ENCODE data around the gene BCL11B.

Gene BCL11B

GRCh38 chr14:99129998-99130397 lies 142.0 kb downstream of the BCL11B start:
- DNase-seq: no peak

GRCh38 chr14:99129211-99129696 lies 142.7 kb downstream of the BCL11B start:
- no peak for DNase-seq

- no peak for DNase-seq
Observed at GRCh38 chr14:99128185-99128584, 143.8 kb downstream of the BCL11B start.

GRCh38 chr14:99127651-99128167 lies 144.3 kb downstream of the BCL11B start:
- DNase-seq: no peak

- DNase-seq: no peak
Observed at GRCh38 chr14:99125616-99126431, 146.2 kb downstream of the BCL11B start.

DNA sequence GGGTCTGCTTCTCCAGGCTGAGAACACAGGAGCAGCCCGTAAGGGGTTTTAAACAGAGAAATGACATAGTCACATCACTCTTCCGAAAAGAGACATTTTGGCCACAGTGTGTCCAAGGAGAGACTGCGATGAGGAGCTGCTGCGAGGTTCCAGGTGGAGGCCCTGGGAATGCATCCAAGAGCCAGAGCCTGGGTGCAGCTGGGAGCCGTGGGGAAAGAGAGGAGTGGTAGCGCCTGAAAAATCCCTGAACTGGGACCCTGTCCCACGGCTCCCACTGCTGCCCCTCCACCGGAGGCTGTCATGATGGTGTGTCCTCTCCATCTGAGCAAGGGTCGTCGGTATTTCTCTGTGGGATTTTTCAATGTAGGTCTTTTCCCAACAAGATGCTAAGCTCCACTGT lies 146.9 kb downstream of the BCL11B start:
- DNase-seq: no peak

- DNase-seq: no peak
Observed at GRCh38 chr14:99124482-99125105, 147.4 kb downstream of the BCL11B start.

DNA sequence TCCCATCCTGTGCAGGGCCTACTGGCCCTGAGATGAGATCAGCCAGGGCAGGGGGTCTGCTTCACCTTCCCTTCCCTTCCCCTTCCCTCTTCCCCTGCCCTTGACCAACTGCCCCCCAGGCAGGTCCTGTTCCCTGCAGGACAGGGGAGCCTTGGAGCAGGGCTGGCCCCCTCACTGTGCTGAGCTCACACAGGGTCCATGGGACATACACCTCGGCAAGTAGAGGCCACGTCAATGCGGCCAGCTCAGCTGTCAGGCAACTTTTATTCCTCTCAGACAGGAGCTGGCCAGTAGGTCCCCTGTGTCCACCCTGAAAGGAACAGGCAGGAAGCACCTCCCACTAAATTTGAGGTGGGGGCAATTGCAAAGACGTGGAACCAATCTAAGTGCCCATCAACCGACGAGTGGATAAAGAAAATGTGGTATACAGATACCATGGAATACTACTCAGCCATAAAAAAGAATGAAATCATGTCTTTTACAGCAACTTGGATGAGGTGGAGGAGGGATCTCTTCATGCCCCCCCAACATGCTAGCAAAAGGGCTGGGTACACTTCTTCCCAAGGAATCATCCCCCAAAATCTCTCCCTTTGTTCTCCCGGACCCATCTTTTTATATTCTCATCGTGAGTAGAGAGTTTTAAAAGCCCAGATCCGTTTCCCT lies 148.7 kb downstream of the BCL11B start:
- DNase-seq: no peak

DNA sequence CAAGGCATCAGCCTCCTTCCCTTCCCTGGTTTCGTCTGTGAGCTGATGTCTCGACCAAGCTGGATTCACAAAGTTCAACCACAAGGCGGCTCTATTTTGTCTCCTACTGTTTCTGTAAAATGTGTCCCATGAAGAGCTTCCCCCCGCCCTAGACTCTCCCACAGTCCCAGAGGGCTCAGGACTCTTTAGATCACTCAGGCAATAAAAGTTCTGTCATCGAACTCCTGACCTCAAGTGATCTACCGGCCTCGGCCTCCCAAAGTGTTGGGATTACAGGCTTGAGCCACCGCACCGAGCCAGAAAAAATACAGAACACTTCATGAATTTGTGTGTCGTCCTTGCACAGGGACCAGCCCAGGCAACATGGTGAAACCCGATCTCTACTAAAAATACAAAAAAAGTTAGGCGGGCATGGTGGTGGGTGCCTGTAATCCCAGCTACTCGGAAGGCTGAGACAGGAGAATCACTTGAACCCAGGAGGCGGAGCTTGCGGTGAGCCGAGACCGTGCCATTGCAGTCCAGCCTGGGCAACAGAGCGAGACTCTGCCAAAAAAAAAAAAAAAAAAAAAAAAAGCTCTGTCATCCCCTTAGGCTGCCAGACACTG lies 149.4 kb downstream of the BCL11B start:
- no peak for DNase-seq

GRCh38 chr14:99121319-99121875 lies 150.6 kb downstream of the BCL11B start:
- no peak for DNase-seq

DNA sequence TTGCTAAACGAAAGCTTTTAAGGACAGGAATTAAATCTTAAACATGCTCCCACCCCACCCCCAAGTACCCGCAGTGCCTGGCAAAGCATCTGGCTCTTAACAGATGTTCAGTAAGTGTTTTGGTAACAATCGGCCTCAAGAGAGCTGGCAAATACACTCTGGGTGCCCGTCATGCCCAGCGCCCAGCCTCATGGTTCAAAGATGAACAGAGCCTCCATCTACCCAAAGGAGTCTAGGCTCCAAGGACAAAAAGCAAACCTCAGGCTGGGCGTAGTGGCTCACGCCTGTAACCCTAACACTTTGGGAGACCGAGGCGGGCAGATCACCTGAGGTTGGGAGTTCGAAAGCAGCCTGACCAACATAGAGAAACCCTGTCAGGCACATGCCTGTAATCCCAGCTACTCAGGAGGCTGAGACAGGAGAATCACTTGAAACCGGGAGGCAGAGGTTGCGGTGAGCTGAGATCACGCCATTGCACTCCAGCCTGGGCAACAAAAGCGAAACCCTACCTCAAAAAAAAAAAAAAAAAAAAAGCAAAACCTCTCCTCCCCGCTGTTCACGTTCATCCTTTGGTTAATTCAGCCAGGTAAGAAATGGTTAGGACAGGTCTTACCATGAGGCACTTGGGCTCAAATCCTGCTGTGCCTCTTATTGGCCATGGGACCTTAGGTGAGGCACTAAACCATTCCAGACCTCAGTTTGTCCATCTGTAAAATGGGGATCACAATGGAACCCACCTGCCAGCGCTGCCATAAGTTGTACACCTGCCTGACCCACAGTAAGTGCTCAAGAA lies 151.3 kb downstream of the BCL11B start:
- DNase-seq: no peak

DNA sequence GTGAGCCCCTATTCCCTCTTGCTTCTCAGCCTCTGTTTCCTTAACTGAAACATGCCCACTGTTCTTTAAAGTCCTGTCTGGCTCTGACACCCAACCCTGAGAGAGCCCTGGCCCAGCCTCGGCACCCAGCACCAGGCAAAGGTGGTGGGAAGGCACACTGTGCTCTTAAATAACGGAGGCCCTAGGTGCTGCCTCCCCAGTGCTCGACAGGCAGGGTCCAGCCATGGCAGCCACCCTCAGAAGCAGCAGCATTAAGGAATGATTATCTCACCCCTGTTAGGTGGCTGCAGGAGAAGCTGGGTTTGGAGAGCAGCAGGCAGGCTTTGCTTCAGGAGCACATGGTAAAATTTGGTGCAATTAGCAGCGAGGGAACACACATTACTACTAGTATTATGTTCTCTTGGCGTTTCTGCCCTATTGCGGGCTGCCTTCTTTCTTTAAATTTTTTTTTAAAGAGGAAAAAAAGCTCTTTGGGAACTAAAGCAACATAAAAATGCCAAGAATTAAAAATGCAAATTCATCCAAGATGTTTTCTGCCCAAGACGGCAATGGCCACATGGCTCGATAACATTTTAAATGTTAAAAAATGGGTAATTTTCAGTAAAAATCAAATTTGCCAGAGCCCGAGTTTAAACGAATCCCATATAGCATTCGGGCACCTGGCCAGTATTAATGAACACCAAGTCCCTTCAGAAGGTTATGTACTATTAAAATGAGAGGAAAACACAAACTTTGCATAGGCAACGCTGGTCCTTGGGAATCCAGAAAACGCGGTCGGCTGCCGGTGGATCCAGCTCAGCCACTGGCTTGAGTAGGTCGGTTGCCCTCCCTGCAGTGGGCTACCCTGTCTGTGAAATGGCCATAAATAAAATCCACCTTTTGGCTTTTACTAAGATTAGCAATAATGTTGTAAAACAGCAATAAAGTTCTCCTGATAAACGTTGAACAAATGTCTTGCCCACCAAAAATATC lies 152.2 kb downstream of the BCL11B start:
- no peak for DNase-seq
